T-helper 1 cell treated with Interleukin-12 subunit alpha and Interleukin-12 subunit beta and Interleukin-4 antibody, amounts not matched to agents 30 ng/mL and 1 ng/mL, for 36 hours (primary cell): ENCODE data around the gene MYO1B. TPM values are rescaled to one million over a fixed set of nuclear protein-coding genes. Genes with fewer than 3 reads are reported as not detected.

Experiments used
- intact Hi-C: fragments of 100-400 bp; cut with micrococcal nuclease; formaldehyde crosslinking; loops from one replicate; pipeline ENCODE4 v1.15.1; 2024
- total RNA-seq: library from RNA; stranded (reverse); gene quantifications from 2 replicates; pipeline ENCODE4 v1.2.3, GENCODE V29; 2022

MYO1B gene
- total RNA-seq, 1 donor from 2014 or later, result 17.6 TPM

- intact Hi-C loops, result no loop called here
Observed at GRCh38 chr2:191225126-191225525, 20.1 kb upstream of the MYO1B start.

GRCh38 chr2:191225690-191226089 lies 19.5 kb upstream of the MYO1B start:
- intact Hi-C loops, result no loop called here

- intact Hi-C loops, result no loop called here
Observed at GRCh38 chr2:191226196-191226595, 19.0 kb upstream of the MYO1B start.

- intact Hi-C loops, result no loop called here
Observed at GRCh38 chr2:191228333-191228732, 16.9 kb upstream of the MYO1B start.

DNA sequence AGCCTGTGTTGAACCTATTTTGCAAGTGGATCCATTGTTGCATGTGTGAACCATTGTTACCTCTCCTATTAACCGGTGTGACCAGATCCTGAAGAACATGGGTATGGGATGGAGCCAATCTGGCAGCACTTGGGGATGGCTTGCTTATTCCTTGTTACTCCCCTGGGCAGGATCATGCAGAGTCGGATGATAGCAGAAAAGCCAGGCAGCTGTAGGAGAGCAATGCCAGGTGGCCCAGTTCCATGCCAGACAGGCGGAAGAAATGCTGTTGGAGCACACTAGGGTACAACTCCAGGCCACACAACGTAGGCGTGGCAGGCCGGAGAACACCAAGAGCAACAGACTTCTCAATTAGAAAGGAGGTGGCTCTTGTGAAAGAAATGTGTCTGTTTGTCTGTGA lies 16.3 kb upstream of the MYO1B start:
- intact Hi-C loops, result no loop called here

GRCh38 chr2:191230174-191230573 lies 15.0 kb upstream of the MYO1B start:
- intact Hi-C loops, result no loop called here

DNA sequence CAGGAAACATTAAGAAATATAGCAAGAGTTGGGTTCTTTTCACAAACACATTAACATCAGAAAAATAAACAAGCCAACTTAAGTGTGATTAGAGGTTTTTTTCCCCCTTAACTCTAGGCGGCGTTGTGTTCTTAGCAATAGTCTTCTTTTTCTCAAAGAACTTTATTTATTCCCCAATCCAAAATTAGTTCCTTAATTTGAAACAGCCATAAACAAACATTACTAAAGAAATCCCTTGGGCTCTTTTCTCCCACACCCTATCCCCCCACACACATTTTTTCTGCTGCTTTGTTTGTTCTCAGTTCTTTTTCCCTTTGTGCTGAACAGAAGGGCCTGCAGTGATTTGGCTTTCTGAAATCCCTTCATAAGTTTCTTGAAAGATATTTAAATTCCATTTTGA lies 13.2 kb upstream of the MYO1B start:
- intact Hi-C loops, result no loop called here

DNA sequence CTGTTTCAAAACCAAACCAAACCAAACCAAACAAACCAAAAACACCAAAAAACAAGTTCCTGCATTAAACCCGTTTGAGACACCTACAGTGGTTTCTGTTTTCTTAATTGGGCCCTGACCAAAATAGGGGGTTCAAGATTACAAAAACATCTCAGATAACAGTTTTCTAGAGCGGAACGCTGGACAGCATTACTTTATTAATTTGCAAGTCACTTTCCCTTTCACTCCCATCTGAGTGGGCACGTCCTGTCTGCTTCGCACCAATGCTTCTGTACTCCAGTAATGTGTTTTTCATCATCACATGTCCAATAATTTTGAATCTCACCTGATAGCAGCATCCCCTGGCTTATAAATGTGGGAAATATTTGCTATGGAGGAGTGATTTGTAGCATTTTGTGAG lies 11.7 kb upstream of the MYO1B start:
- intact Hi-C loops, result no loop called here

DNA sequence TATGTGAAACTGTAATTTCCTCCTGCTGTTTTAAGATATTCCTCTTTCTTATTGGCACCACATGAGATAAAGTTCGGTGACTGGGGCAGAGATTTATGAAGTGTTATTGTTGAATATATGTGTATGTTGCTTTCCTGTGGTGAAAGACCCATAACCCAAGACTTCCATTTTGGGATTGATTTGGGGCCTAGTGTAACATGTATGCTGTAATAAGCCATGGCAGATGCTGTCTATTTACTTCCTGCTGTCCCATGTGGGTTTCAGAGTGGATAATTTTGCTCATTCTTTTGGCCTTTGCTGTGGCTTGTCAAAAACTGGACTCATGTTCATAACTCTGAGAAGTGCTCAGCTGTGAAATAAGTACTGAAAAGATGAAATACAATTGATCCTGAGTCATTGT lies 10.8 kb upstream of the MYO1B start:
- intact Hi-C loops, result no loop called here

GRCh38 chr2:191240871-191241270 lies 4.3 kb upstream of the MYO1B start:
- intact Hi-C loops, result loop anchor here (10.0 kb wide), 1 partner anchor 284 kb away; no protein-coding TSS in a partner anchor

DNA sequence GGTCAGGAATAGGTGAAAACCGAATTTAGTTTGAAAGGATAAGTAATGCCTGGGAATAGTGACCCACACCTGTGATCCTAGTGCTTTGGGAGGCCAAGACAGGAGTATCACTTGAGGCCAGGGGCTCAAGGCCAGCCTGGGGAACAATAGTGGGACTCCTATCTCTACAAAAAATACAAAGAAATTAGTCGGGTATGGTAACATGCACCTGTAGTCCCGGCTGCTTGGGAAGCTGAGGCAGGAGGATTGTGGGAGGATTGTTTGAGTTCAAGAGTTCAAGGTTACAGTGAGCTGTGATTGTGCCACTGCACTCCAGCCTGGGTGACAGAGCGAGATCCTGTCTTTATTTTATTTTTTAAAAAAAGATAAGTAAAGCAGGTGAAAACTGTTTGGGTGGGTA lies 3.8 kb upstream of the MYO1B start:
- intact Hi-C loops, result loop anchor here (10.0 kb wide), 1 partner anchor 283 kb away; no protein-coding TSS in a partner anchor

- intact Hi-C loops, result loop anchor here (10.0 kb wide), 1 partner anchor 282 kb away; no protein-coding TSS in a partner anchor
Observed at GRCh38 chr2:191243154-191243553, 2.0 kb upstream of the MYO1B start.

DNA sequence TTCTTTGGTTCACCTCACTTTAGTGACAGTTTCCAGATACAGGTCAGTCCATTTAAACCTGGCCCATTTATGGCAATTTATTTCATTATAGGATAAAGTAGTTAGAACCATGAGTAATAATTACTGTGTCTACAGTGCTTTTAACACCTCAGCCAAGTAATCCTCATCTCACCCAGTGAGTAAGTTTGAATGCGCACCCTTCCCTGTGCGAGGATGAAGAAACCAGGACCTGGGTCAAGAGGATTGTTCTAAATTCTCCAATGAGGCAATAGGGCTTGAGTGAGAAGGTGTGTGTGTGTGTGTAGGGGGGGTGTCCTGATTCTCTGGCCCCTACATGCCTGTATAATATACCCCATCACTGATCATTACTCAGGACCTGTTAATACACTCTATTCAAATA lies 854 bp upstream of the MYO1B start:
- intact Hi-C loops, result loop anchor here (2.0 to 10.0 kb wide), 3 partner anchors 42 to 280 kb away; no protein-coding TSS in a partner anchor

GRCh38 chr2:191245869-191246531 lies 796 bp downstream of the MYO1B start:
- intact Hi-C loops, result loop anchor here (1.0 to 10.0 kb wide), 7 partner anchors 43 to 279 kb away; no protein-coding TSS in a partner anchor

GRCh38 chr2:191246820-191247380 lies 1.7 kb downstream of the MYO1B start:
- intact Hi-C loops, result loop anchor here (5.0 to 10.0 kb wide), 2 partner anchors 195 to 278 kb away; no protein-coding TSS in a partner anchor

DNA sequence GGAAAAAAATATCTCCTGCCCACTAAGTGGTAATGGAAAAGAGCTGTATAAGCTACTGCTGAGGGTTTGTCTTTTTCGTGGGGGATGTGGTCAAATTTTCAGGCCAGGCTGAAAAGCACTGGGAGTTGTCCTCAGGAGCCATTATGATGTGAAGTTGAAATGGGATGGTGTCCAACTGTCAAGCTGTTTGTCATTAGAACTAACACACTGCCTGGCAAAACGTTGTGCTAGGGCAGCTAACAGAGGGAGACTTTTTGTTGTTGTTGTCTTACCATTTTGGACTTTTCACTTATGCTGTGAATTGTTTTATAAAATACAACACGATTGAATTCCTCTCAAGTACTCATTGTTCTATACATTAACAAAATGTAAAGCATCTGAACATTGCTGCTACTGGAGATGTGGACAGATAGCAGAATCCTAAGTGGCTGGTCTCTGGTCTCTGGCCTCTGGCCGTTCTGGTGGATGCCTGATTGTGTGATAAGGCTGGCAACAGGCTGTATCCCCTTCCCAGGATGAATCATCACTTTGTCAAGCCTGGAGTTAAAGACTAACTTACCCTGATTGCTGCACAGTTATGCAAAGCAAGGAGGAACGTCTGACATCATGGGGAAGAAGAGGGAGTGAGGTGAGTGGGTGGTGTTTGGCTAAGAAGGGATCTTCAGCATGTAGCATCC lies 2.3 kb downstream of the MYO1B start:
- intact Hi-C loops, result loop anchor here (5.0 to 10.0 kb wide), 2 partner anchors 195 to 277 kb away; no protein-coding TSS in a partner anchor

GRCh38 chr2:191249156-191249813 lies 4.1 kb downstream of the MYO1B start:
- intact Hi-C loops, result loop anchor here (5.0 to 10.0 kb wide), 2 partner anchors 197 to 276 kb away; no protein-coding TSS in a partner anchor

- intact Hi-C loops, result no loop called here
Observed at GRCh38 chr2:191250400-191250799, 5.2 kb downstream of the MYO1B start.

GRCh38 chr2:191250986-191251385 lies 5.8 kb downstream of the MYO1B start:
- intact Hi-C loops, result no loop called here

GRCh38 chr2:191252699-191253098 lies 7.5 kb downstream of the MYO1B start:
- intact Hi-C loops, result no loop called here

DNA sequence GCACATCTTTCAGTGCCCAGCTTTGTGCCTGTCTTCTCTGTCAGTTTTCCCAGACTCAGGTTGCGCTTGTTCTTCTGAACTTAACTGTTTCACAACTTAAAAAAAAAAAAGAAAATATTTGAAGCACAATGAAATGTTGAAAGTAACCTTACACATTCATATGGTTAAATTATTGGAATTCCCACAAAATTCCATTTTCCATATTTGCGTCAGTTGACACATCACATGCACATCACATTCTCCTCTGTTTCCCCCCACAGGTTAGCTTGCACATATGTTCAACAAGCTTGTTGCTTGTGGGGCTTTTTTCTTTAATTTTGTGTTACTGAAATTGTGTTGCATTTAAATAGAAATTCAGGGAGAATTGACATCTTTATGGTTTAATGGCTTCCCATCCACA lies 8.3 kb downstream of the MYO1B start:
- intact Hi-C loops, result no loop called here

DNA sequence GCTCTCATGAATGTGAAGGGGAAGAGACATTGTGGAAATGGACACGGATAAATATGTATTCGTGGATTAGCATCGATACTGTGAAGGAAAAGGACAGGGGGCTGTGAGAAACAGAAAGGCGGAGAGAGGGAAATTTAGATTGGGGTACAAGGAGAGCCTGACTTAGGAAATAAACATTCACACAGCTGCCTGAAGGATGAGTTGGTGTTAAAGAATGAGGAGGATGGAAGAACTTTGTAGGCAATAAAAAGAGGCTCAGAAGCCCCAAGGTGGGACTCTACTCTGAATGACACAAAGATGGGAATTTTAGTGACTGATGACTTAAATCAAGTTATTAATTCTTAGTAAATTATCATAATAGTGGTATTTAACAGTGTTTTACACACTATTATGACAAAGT lies 10.1 kb downstream of the MYO1B start:
- intact Hi-C loops, result no loop called here
